Brain microvascular endothelial cell (primary cell): ENCODE data around the gene KCNQ1OT1.

Experiments used
- DNase-seq: peaks from one replicate; pipeline ENCODE4 v3.0.0-alpha.2; 2020
- H3K27ac ChIP-seq: fragments of 250-450 bp; sonication (Bioruptor Pico); 2 replicates; pipeline ENCODE4 v1.5.1; 2020; ENCODE audit warnings: mild to moderate bottlenecking, moderate library complexity
- H3K27me3 ChIP-seq: fragments of 250-450 bp; sonication (Bioruptor Pico); replicated peaks from 2 replicates; pipeline ENCODE4 v1.5.1; 2020; ENCODE audit warnings: mild to moderate bottlenecking
- H3K36me3 ChIP-seq: fragments of 250-450 bp; sonication (Bioruptor Pico); replicated peaks from 2 replicates; pipeline ENCODE4 v1.5.1; 2020; ENCODE audit warnings: mild to moderate bottlenecking
- H3K4me3 ChIP-seq: 2 replicates; pipeline ENCODE4 v1.5.1; 2011; ENCODE audit warnings: low read depth, mild to moderate bottlenecking, control low read depth, low read length, moderate library complexity
- CTCF ChIP-seq: IDR thresholded peaks from 2 replicates; pipeline ENCODE4 v1.5.1; 2011; ENCODE audit warnings: low read depth, mild to moderate bottlenecking, moderate library complexity, low read length, control low read depth, inconsistent platforms; ENCODE audit errors: missing control alignments
- in situ Hi-C: cut with HindIII; loops from 2 replicates; pipeline ENCODE4 v1.10.0; 2017; ENCODE audit warnings: low sequenced_read_pairs, low pct_ligation_motif_present

Gene KCNQ1OT1

GRCh38 chr11:2742201-2742600 is 42.4 kb upstream of the KCNQ1OT1 start:
- in situ Hi-C loops: no loop called here
- H3K36me3 ChIP-seq: no peaks in the 10 kb centered on the region
- DNase-seq: no peak
- no peak overlapping the region for H3K4me3 ChIP-seq
- H3K27me3 ChIP-seq: no peaks in the 10 kb centered on the region
- TF ChIP-seq CTCF: no peak
- H3K27ac ChIP-seq: no peak overlapping the region

- no peak for TF ChIP-seq CTCF
- Histone ChIP-seq H3K27me3 (no peaks in the 10 kb centered on the region), H3K36me3 (no peaks in the 10 kb centered on the region), H3K4me3 (no peak overlapping the region), H3K27ac (no peak overlapping the region)
- in situ Hi-C loops: no loop called here
- DNase-seq: peak; percentile 63
Observed at GRCh38 chr11:2741377-2742131, 41.8 kb upstream of the KCNQ1OT1 start.

- Histone ChIP-seq H3K4me3 (no peak overlapping the region), H3K27me3 (no peaks in the 10 kb centered on the region), H3K27ac (no peak overlapping the region), H3K36me3 (no peaks in the 10 kb centered on the region)
- in situ Hi-C loops: no loop called here
- no peak for DNase-seq
- TF ChIP-seq CTCF: peak; percentile 1
Observed at GRCh38 chr11:2741006-2741376, 41.2 kb upstream of the KCNQ1OT1 start.

GRCh38 chr11:2740275-2740940 is 40.6 kb upstream of the KCNQ1OT1 start:
- DNase-seq: no peak
- Histone ChIP-seq H3K4me3 (no peak overlapping the region), H3K27ac (no peak overlapping the region), H3K27me3 (no peaks in the 10 kb centered on the region), H3K36me3 (no peaks in the 10 kb centered on the region)
- in situ Hi-C loops: no loop called here
- no peak for TF ChIP-seq CTCF

- no peak for DNase-seq
- in situ Hi-C loops: no loop called here
- no peak overlapping the region for H3K4me3 ChIP-seq
- TF ChIP-seq CTCF: no peak
- H3K27me3 ChIP-seq: no peaks in the 10 kb centered on the region
- H3K36me3 ChIP-seq: no peaks in the 10 kb centered on the region
- no peak overlapping the region for H3K27ac ChIP-seq
Observed at GRCh38 chr11:2739531-2740274, 39.9 kb upstream of the KCNQ1OT1 start.
